ENCODE data around the gene LAMP1.

DNA sequence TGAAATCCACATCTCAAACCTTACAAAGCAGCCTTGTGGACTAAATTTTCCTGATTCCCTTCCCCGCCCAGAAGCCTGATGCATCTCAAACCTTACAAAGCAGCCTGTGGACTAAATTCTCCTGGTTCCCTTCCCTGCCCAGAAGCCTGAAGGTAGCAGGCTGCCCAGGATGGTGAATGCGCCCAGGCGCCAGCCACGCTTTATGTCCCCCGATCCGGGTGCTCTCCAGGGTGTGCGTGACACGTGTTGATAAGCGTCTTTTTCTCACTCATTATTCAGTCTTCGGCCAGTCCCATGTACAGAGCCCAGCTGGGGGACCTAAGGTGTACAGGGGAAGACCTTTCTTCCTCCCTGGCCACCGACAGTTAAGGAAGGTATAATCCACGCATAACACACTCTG is 31.8 kb downstream of the LAMP1 start:
- TF ChIP-seq, protein P1, sequence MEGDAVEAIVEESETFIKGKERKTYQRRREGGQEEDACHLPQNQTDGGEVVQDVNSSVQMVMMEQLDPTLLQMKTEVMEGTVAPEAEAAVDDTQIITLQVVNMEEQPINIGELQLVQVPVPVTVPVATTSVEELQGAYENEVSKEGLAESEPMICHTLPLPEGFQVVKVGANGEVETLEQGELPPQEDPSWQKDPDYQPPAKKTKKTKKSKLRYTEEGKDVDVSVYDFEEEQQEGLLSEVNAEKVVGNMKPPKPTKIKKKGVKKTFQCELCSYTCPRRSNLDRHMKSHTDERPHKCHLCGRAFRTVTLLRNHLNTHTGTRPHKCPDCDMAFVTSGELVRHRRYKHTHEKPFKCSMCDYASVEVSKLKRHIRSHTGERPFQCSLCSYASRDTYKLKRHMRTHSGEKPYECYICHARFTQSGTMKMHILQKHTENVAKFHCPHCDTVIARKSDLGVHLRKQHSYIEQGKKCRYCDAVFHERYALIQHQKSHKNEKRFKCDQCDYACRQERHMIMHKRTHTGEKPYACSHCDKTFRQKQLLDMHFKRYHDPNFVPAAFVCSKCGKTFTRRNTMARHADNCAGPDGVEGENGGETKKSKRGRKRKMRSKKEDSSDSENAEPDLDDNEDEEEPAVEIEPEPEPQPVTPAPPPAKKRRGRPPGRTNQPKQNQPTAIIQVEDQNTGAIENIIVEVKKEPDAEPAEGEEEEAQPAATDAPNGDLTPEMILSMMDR (IDR thresholded peaks at IDR 0.05), result no peak
- TF ChIP-seq POLR2AphosphoS5 (IDR thresholded peaks at IDR 0.05) (no peak), POLR2A (IDR thresholded peaks at IDR 0.05) (no peak)
